ENCODE data around the gene RNF32.

DNA sequence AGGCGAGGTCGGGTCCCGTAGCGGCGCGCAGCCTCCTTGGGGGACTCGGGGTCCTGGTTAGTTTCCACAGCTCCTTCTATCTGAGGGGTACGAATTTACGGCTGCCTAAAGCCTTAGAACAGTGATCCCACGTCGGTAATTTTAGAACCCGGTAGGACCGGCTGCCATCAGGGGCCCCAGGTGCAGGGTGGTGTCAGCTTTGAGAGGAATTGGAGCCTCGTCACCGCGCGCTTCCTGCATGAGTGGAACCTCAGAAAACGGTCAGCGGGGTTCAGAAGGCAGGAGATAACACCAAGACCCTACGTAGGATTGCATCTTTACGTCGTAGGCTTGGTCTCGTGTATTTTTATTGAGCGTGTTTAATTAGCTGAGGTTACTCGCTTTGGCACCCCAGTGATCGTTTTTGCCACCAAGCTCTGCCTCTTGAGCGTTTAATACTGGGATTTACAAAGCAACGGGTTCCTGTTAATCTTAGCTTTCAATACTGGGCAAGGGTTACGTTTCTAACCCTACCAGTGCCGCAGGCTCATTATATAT lies 443 bp downstream of the RNF32 start:
- TF ChIP-seq, protein P1, sequence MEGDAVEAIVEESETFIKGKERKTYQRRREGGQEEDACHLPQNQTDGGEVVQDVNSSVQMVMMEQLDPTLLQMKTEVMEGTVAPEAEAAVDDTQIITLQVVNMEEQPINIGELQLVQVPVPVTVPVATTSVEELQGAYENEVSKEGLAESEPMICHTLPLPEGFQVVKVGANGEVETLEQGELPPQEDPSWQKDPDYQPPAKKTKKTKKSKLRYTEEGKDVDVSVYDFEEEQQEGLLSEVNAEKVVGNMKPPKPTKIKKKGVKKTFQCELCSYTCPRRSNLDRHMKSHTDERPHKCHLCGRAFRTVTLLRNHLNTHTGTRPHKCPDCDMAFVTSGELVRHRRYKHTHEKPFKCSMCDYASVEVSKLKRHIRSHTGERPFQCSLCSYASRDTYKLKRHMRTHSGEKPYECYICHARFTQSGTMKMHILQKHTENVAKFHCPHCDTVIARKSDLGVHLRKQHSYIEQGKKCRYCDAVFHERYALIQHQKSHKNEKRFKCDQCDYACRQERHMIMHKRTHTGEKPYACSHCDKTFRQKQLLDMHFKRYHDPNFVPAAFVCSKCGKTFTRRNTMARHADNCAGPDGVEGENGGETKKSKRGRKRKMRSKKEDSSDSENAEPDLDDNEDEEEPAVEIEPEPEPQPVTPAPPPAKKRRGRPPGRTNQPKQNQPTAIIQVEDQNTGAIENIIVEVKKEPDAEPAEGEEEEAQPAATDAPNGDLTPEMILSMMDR (IDR thresholded peaks at IDR 0.05 in 8 of 11, conservative IDR thresholded peaks at IDR 0.05 in 3 of 11), result no peak
- TF ChIP-seq POLR2A (IDR thresholded peaks at IDR 0.05), result no peak
